D721Med (cell line): ENCODE results near the gene EBLN2.

Experiments
- DNase-seq: peaks from one replicate; pipeline ENCODE4 v3.0.0; 2011; ENCODE audit warnings: low spot score; ENCODE audit not compliant: insufficient read length
- FAIRE-seq: peaks from 2 replicates; lab custom pipeline; 2011; peaks lifted over from hg19 to GRCh38; lab: Jason Lieb, UNC
- TF ChIP-seq, protein P1 (sequence below): IDR thresholded peaks from 2 replicates; pipeline ENCODE4 v1.5.1; 2012; ENCODE audit warnings: mild to moderate bottlenecking, control low read depth; ENCODE audit not compliant: insufficient read depth; ENCODE audit errors: missing control alignments

The EBLN2 gene

DNA sequence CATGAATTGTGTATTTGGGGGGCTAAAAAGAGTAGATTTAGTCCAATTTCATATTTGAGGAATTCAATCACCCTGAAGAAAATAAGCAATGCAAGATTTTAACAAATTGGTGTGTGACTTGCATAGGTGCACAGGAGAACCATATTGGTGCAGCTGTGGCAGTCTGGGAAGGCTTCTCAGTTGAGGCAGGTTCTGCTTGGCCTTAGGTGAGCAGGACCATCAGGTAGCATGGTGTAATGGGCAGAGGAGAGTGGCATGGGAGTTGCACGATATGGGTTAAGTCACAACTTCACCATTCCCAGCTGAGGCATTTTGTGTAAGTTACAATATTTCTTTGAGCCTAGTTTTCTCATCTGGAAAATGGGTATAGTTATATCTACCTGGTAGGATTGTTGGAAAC is 10.5 kb downstream of the EBLN2 start:
- DNase-seq, result no peak
- FAIRE-seq, result peak; percentile 25
- TF ChIP-seq, protein P1, sequence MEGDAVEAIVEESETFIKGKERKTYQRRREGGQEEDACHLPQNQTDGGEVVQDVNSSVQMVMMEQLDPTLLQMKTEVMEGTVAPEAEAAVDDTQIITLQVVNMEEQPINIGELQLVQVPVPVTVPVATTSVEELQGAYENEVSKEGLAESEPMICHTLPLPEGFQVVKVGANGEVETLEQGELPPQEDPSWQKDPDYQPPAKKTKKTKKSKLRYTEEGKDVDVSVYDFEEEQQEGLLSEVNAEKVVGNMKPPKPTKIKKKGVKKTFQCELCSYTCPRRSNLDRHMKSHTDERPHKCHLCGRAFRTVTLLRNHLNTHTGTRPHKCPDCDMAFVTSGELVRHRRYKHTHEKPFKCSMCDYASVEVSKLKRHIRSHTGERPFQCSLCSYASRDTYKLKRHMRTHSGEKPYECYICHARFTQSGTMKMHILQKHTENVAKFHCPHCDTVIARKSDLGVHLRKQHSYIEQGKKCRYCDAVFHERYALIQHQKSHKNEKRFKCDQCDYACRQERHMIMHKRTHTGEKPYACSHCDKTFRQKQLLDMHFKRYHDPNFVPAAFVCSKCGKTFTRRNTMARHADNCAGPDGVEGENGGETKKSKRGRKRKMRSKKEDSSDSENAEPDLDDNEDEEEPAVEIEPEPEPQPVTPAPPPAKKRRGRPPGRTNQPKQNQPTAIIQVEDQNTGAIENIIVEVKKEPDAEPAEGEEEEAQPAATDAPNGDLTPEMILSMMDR, result no peak

DNA sequence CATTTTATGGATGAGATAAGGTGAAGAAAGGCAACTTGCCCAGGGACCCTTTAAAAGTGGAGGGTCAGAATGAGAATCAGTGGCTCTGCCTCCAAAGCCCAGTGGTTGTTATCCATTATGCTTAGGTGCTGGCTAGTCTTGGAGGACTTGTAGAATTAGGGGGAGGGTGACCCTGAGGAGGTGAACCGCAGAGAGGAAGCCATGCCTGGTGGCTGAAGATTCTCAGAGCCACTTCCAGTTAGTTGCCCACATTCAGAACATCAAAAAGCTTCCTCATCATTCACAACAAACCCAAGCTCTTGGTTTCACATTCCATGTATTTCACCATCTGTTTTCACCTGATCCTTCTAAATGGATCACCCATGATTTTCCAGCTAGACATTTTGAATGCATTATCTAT is 11.2 kb downstream of the EBLN2 start:
- TF ChIP-seq, protein P1, result no peak
- FAIRE-seq, result no peak
- DNase-seq, result no peak

DNA sequence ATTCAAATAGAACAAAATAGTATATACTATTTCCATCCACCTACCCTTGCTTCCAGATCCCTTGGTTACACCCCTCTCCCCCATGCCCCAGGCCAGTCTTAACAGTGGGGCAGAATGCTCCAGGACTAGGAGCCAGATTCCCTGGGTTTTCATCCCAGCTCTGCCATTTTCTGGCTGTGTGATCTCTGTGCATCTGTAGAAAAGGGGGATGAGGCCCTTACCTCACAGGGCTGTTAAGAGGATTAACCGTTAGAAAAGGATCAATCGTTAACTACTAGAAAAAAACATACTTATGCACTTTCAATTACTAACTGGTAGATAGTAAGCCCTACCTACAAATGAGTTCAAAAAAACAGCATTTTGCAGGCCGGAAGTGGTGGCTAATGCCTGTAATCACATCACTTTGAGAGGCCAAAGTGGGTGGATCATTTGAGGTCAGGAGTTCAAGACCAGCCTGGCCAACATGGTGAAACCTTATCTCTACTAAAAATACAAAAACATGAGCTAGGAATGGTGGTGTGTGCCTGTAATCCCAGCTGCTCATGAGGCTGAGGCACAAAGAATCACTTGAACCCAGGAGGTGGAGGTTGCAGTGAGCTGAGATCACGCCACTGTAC is 11.7 kb downstream of the EBLN2 start:
- TF ChIP-seq, protein P1, result no peak
- FAIRE-seq, result peak; percentile 89
- DNase-seq, result no peak

DNA sequence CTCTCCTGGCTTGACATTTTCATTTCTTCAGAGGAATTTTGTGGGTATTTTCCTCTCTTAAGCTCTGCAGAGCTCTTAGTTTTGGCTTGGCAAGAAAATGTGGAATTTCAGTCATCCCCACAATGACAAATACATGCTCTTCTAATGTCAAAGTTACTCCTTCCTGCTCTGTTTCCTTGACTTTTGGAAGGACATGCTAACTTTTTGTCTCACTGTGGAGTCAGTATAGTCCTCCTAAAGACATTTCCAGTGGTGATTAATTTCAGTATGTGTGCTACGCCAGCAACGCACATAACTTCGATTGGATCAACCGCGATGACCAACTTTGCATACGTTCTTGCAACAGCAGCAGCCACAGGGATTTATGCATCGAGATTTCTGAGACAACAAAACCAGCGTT is 13.3 kb downstream of the EBLN2 start:
- TF ChIP-seq, protein P1, result no peak
- FAIRE-seq (no peak), DNase-seq (no peak)

DNA sequence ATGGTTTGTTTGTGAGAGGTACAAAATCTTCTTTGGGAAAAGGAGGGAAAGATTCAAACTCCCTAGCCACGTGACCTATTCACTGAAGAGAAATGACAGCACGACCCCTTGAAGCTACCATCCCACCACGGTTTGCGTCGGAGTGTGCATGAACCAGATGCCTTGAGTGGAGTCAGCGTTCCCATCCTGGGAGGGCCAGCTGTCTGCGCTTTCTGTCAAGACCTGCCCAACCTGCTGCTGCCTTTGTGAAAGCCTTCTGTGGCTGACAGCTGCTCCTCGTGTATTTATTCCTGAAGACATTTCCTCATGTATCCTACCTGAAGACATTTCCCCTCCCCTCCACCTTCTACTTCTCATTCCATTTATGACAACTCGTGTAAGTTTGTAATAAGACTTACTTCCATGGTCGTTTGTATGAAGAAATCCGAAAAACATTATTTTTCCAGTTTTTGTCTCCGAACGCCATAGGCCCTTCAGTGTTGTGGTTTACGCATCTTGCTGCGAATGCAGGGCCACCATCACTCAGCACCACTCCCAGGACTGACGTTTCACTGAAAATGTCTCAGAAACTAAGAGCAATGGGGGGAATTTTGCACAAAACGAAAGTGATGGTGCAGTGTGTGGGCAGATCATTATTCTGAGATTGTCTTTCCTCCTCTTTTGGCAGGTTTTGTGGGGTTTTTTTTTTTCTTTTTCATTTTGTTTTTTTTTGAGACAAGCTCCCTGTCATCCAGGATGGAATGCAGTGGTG is 18.9 kb downstream of the EBLN2 start:
- no peak for FAIRE-seq
- no peak for DNase-seq
- TF ChIP-seq, protein P1, result no peak

DNA sequence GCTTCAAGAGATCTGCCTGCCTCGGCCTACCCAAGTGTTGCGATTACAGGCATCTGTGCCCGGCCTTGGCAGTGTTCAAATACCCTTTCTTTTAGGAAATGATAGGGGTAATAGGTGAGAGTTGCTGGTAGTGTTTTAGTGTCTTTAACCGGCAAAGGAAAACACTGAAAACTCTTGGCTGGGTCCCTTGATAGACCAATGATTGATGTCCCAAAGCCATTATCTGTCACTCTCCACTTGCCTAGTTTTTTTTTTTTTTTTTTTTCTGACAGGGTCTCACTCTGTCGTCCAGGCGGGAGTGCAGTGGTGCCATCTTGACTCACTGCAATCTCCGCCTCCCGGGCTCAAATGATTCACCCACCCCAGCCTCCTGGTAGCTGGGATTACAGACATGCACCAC is 19.7 kb downstream of the EBLN2 start:
- FAIRE-seq (no peak), DNase-seq (no peak)
- TF ChIP-seq, protein P1, result no peak

DNA sequence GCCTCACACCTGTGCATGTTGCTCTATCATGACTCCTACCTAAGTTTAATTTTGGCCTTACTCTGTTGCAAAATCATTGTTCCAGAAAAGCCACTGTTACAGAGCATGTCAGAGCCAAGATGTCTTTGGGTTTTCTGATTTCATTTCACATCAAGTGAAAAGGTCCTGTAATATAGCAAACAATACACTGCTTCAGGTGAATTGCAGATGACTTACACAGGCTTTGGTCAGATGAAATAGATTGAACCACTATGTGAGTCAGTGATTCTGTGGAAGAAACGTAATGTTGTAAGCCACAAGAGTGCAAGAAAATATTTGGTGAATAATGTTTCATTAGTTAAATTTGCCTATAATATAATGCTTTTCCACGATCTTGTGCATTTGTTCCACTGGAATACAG is 22.7 kb downstream of the EBLN2 start:
- TF ChIP-seq, protein P1, result no peak
- DNase-seq, result no peak
- FAIRE-seq, result no peak
